ENCODE measurements around the gene FBXL7. TPM values are rescaled to one million over a fixed set of nuclear protein-coding genes. Genes with fewer than 3 reads are reported as not detected.

Gene FBXL7
- total and polyA plus RNA-seq, 10 donors: 1.1 to 12.9 (median 8.3) TPM

GRCh38 chr5:15889001-15889400 is 389.0 kb downstream of the FBXL7 start:
- WGBS, 5 donors: 87 to 99% (median 93%) methylated on average over 3 of the region's 3 CpGs
- Histone ChIP-seq H3K4me3 (no peak overlapping the region), H3K36me3 (no peaks in the 10 kb centered on the region), H3K9me3 (peaks cover 0 to 16% (median 0%) of the 10 kb centered on the region in 8 donors), H3K4me1 (no peaks in the 10 kb centered on the region), H3K27me3 (replicated peaks in 1 of 7) (no peaks in the 10 kb centered on the region), H3K27ac (no peak overlapping the region)
- intact Hi-C loops (cut with DNase I; ENCODE audit: low total_unique reads): no loop called here
- TF ChIP-seq POLR2AphosphoS5 (IDR thresholded peaks at IDR 0.05) (no peak), POLR2A (IDR thresholded peaks at IDR 0.05) (no peak), CTCF (IDR thresholded peaks at IDR 0.05 in 8 of 11, conservative IDR thresholded peaks at IDR 0.05 in 3 of 11) (no peak)
- no peak for DNase-seq

- TF ChIP-seq CTCF (IDR thresholded peaks at IDR 0.05 in 8 of 11, conservative IDR thresholded peaks at IDR 0.05 in 3 of 11): no peak
- no peaks in the 10 kb centered on the region for H3K36me3 ChIP-seq
- H3K4me3 ChIP-seq: no peak overlapping the region
- H3K4me1 ChIP-seq: no peaks in the 10 kb centered on the region
- intact Hi-C loops (cut with DNase I; ENCODE audit: low total_unique reads): no loop called here
- 87 to 96% (median 93%) methylated on average over 11 of the region's 11 CpGs for WGBS, 5 donors
- H3K9me3 ChIP-seq: peaks cover 0 to 23% (median 0%) of the 10 kb centered on the region in 8 donors
- DNase-seq: no peak
- H3K27ac ChIP-seq: no peak overlapping the region
- no peaks in the 10 kb centered on the region for H3K27me3 ChIP-seq (replicated peaks in 1 of 7)
These were observed 393.9 kb downstream of the FBXL7 start for GRCh38 chr5:15893866-15894265.

- 84 to 98% (median 91%) methylated on average over 3 of the region's 3 CpGs for whole genome bisulfite sequencing, 5 donors
- intact Hi-C loops (cut with DNase I; ENCODE audit: low total_unique reads): no loop called here
- no peak overlapping the region for H3K27ac ChIP-seq
- H3K27me3 ChIP-seq (replicated peaks in 1 of 7): no peaks in the 10 kb centered on the region
- peaks cover 0 to 17% (median 0%) of the 10 kb centered on the region in 8 donors for H3K9me3 ChIP-seq
- TF ChIP-seq POLR2AphosphoS5 (IDR thresholded peaks at IDR 0.05): no peak
- TF ChIP-seq CTCF (IDR thresholded peaks at IDR 0.05 in 8 of 11, conservative IDR thresholded peaks at IDR 0.05 in 3 of 11): no peak
- TF ChIP-seq POLR2A (IDR thresholded peaks at IDR 0.05): no peak
- H3K4me3 ChIP-seq: no peak overlapping the region
- no peaks in the 10 kb centered on the region for H3K36me3 ChIP-seq
- no peak for DNase-seq
- no peaks in the 10 kb centered on the region for H3K4me1 ChIP-seq
These were observed 397.7 kb downstream of the FBXL7 start for GRCh38 chr5:15897656-15898055.

GRCh38 chr5:15898641-15899040 is 398.7 kb downstream of the FBXL7 start:
- Histone ChIP-seq H3K36me3 (no peaks in the 10 kb centered on the region), H3K4me3 (no peak overlapping the region), H3K27me3 (replicated peaks in 1 of 7) (no peaks in the 10 kb centered on the region), H3K27ac (no peak overlapping the region), H3K9me3 (peaks cover 0 to 17% (median 0%) of the 10 kb centered on the region in 8 donors), H3K4me1 (no peaks in the 10 kb centered on the region)
- 88 to 95% (median 90%) methylated on average over 6 of the region's 6 CpGs for WGBS, 5 donors
- intact Hi-C loops (cut with DNase I; ENCODE audit: low total_unique reads): no loop called here
- no peak for DNase-seq
- no peak for TF ChIP-seq POLR2AphosphoS5 (IDR thresholded peaks at IDR 0.05)
- TF ChIP-seq POLR2A (IDR thresholded peaks at IDR 0.05): no peak
- no peak for TF ChIP-seq CTCF (IDR thresholded peaks at IDR 0.05 in 8 of 11, conservative IDR thresholded peaks at IDR 0.05 in 3 of 11)

Measured in spleen (tissue), 11 donors.